ENCODE results near the gene LSM4.
"Not testable (repeated sequence)": the region's sequence is repeated elsewhere in the genome, so short reads cannot be mapped to it uniquely, and the experiment has no call there.

Gene LSM4

DNA sequence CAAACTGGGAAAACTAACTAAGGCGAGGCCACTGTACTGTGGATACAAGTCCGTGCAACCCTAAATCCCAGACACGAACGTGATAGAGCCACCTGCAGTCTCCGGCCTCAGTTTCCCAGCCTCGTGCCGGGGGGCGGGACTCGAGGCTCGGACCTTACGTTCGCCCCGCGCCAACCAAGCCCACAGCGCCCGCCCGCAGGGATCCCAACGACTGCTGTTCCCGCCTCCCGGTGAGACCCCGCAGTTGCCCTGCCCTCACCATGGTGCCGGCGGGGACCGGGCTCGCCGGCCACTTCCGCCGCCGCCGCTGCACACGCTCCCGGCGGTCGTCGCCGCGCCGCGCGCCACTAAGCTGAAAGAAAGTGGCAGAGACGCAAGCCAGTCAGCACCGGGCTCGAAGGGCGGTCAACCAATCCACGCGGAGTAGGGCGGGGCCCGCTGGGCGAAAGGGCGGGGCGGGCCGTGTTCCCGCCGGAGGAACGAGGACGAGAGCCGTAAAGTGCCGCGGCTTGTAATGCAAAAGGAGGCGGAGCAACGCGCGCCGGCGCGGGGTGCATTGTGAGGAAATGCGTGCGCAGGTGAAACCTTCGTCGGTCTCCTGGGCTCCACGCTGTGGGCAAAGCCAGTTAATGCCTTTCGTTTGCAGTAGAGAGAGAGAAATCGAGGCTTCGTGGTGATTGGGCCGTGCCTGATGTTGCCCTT, at the start of gene LSM4:
LSM4 (minus strand) TSS at position 318 of the 702 bp plus-strand sequence; CDS start at position 262, 56 bp downstream.
- DNase-seq (ENCODE audit: low read depth in 1 of 2, low spot score in 1 of 2) = peak; percentile 98 to 99

DNA sequence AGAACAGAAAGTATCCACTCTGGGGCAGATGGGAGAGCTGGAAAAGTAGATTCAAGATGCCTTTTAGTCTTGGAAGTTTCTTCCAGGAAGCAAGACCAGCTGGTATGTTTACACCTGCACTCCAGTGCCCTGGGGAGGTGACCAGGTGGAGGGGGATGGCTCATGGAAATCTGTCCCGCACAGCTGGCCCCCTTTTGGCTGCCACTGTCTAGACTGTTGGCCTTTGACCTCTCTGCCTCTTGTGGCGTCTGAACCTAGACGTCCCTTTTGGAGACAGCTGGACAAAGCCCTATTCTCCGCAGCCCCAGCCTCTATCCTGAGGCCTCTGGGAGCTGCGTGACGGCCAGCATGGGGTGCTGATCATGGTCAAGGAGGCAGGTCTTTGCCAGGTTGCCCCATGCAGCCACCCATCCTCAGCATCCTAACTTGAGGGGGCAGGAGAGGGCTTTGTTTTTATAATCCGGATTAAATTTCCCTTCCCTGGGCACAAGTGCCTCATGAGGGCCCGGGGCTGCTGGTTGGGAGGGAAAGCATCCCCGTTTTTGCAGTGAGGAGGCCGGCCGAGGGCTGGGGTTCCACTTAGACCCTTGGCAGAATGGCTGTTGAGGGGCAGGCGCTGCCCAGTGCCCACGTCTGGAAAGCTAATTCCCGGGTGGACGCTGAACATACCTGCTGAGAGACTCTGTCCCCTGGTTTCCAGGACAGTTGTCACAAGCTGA, 45.8 kb upstream of the LSM4 start:
- no peak for DNase-seq (ENCODE audit: low read depth in 1 of 2, low spot score in 1 of 2)

DNA sequence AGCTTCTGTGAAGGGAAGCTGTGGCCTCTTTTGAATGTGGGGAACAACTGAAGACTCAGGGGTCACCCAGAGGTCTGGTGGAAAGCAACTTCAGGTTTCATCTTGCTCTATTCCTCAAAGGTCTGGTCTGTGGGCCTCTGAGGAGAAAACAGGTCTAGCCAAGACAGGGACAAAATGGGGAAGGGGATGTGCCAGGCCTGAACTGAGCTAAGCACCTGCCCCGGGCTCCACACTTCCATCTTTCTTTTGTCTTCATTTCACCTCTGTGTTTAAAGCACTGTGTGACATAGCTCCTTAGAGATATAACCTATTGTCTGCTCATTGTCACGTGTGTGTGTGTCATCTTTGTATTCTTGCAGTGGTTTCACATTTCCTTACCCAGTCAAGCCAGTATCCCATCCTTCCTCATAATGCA, 43.2 kb upstream of the LSM4 start:
- DNase-seq (ENCODE audit: low read depth in 1 of 2, low spot score in 1 of 2) = no peak

DNA sequence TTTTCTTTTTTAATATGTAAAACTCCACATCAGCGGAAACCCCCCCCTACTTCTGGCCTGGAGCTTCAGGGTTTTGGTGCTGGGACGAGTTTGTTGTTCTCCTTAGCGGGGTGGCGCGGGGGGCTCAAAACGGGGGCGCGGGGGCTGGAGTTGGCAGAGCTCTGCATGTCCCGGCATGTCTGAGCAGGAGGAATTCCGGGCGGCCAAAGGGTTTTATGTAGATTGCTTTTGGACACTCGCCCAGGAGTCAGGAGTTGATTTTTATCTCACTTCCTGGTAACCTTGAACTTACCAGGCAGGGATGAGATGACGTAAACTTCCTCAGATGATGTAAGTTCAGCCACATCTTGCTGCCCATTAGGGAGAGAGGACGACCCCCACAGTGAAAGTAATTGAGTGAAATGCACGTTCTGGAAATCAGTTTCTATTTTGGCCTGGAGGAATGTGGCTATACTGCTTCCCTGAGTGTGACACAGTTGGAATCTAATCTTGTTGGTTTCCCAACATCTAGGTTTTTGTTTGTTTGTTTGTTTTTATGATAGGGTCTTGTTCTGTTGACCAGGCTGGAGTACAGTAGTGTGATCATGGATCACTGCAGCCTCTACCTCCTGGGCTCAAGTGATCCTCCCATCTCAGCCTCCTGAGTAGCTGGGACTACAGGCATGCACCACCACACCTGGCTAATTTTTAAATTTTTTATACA, 42.1 kb upstream of the LSM4 start:
- DNase-seq (ENCODE audit: low read depth in 1 of 2, low spot score in 1 of 2) = no peak

DNA sequence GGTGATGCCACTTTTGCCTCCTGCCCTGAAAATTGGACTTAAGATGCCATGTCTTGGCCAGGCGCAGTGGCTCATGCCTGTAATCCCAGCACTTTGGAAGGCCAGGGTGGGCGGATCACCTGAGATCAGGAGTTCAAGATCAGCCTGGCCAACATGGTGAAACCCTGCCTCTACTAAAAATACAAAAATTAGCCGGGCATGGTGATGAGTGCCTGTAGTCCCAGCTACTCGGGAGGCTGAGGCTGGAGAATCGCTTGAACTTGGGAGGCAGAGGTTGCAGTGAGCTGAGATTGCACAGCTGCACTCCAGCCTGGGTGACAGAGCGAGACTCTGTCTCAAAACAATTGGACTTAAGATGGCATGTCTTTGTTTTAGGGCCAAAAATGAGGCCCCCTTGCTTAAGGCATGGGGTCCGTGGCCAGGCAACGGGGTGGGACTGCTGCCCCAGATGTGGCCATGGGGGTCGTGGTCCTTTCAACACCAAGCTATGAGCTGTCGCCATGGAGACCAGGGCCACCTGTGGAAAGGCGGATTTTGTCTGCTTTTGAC, 41.5 kb upstream of the LSM4 start:
- DNase-seq (ENCODE audit: low read depth in 1 of 2, low spot score in 1 of 2) = not testable (repeated sequence)

DNA sequence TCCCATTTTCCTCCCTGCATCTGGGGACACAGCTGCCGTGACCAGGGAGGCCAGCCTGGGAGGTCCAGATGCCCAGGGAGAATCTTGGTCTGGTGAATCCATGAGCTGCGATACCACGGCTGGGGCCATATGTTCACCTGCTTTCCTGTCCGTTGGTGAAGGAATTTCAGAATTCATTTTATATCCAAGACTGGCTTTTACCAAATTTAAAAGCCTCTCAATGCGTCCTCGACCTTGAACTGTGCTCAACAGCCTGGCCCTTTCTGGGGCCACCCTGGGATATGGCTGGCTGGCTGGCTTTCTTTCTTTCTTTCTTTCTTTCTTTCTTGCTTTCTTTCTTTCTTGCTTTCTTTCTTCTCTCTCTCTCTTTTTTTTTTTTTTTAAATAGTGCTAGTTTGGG, 40.9 kb upstream of the LSM4 start:
- DNase-seq (ENCODE audit: low read depth in 1 of 2, low spot score in 1 of 2) = no peak

DNA sequence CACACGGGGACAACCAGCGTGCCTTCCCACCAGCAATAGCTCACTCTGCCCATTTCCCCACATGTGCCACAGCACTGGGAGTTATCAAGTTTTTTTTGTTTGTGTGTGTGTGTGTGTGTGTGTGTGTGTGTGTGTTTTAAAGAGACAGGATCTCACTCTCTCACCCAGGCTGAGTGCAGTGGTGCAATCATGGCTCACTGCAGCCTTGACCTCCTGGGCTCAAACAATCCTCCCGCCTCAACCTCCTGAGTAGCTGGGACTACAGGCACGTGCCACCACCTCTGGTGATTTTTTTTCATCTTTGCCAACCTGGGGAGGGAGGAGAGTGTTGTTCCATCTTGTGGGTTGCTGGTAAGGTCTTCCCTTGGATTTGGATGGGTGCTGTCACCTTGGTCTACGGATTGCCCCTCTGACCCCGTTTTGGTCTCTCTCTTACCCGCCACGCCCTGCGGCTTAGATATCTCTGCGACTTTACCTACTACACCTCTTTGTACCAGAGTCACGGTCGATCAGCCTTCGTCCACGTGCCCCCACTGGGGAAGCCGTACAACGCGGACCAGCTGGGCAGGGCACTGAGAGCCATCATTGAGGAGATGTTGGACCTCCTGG, 40.2 kb upstream of the LSM4 start:
- no peak for DNase-seq (ENCODE audit: low read depth in 1 of 2, low spot score in 1 of 2)

DNA sequence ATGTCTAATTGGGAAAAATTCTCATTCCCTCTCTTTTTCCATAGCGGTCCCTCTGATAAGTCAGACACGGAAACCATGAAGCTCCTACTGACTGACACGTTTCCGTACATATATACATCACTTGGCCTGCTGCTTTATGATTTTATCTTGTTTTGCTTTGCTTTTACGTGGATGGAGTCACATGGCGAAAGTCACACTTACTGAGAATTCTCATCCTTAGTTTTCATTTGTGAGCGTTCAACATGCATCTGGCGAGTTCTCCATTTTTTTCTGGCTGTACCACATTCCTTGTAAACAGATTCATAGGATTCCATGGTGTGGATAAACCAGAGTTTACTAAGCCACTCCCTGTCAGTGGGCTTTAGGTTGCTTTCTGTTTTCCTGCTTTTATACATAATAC, 38.8 kb upstream of the LSM4 start:
- no peak for DNase-seq (ENCODE audit: low read depth in 1 of 2, low spot score in 1 of 2)

DNA sequence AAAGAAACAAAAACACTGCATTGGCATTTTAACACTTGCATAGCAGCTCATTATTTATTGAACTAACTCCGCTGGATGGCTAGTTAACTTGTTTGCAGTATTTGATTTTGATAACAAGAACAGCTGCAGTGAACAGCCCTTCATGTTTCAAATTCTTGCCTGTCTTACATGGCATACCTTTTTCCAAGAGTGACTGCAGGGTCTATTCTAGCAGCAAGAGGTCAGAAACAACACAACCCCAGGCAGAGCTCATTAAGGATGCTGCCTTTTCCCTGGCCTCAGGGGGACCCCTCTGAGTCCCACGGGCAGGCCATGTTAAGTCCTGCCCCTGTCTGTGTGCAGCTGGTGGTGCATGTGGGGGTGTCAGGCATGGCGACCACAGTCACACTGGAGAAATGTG, 34.2 kb upstream of the LSM4 start:
- DNase-seq (ENCODE audit: low read depth in 1 of 2, low spot score in 1 of 2) = no peak

DNA sequence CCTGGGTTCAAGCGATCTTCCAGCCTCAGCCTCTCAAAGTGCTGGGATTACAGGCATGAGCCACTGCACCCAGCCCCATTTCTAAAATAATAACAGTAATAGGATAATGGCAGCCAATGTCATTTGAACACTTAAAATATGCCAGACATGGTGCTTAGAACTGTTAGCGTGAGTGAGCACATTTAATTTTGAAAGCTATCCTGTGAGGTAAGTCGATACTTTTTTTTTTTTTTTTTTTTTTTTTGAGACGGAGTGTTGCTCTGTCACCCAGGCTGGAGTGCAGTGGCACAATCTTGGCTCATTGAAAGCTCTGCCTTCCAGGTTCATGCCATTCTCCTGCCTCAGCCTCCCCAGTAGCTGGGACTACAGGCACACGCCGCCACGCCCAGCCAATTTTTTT, 31.9 kb upstream of the LSM4 start:
- not testable (repeated sequence) for DNase-seq (ENCODE audit: low read depth in 1 of 2, low spot score in 1 of 2)

DNA sequence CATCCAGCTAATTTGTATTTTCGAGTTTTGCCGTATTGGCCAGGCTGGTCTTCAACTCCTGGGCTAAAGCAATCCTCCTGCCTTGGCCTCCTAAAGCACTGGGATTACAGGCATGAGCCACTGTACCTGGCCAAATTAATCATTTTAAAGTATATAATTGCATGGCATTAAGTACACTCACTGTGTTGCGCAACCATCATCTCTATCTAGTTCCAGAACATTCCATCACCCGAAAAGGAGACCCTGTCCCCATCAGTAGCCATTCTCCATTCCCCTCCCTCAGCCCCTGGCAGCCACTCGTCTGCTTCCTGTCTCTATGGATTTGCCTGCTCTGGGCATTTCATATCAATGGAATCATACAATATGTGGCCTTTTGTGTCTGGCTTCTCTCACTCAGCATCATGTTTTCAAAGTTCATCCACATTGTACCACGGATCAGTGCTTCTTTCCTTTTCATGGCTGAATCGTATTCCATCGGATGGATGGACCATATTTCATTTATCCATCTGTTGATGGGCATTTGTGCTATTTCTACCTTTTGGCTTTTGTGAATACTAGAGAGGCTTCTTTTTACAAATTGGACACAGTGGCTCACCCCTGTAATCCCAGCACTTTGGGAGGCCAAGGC, 30.6 kb upstream of the LSM4 start:
- DNase-seq (ENCODE audit: low read depth in 1 of 2, low spot score in 1 of 2) = no peak

DNA sequence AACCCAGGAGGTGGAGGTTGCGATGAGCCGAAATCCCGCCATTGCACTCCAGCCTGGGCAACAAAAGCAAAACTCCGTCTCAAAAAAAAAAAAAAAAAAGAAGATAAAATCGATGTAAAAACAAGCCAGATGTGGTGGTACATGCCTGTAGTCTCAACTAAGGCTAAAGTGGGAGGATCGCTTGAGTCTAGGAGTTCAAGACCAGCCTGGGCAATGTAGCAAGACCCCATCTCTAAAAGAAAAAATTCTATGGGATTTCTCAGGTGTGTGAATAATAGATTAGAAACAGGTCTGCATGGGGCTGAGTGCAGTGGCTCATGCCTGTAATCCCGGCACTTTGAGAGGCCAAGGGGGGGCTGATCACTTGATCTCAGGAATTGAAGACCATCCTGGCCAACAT, 28.7 kb upstream of the LSM4 start:
- DNase-seq (ENCODE audit: low read depth in 1 of 2, low spot score in 1 of 2) = no peak

DNA sequence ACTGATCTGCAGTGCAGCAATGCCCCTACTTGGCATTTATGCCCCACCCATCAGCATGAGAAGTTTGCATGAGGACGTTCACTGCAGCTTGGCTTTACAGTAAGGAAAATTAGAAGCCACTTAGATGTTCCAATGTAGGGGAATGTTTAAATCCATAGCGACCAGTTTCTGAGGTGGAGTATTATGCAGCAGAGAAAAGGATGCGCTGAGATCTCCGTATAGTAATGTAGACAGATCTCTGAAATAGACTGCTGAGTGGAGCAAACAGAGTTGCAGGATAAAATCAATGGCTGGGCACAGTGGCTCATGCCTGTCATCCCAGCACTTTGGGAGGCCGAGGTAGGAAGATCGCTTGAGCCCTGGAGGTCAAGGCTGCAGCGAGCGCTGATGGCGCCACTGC, 27.6 kb upstream of the LSM4 start:
- no peak for DNase-seq (ENCODE audit: low read depth in 1 of 2, low spot score in 1 of 2)

DNA sequence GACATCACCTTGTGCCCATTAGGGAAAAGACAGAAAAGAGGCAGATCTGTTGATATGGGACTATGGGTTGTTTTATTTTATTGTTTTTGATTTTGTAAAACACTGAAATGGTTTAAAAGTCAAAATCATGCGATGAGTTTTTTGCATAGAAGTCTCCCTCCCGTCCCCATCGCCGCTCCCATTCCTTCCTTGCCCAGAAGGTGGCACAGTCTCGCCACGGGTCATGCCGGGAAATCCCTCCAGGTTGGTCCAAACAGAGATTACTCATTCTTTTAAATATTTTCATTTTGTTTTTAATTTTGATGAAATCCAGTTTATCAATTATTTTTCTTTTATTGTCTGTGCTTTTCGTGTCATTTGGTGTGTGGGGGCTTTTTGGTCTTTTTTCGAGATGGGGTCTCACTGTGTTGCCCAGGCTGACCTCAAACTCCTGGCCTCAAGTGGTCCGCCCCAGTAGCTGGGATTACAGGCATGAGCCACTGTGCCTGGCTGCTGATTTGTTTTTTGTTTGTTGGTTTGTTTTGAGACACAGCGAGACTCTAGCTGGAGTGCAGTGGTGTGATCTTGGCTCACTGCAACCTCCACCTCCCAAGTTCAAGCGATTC, 26.8 kb upstream of the LSM4 start:
- no peak for DNase-seq (ENCODE audit: low read depth in 1 of 2, low spot score in 1 of 2)

DNA sequence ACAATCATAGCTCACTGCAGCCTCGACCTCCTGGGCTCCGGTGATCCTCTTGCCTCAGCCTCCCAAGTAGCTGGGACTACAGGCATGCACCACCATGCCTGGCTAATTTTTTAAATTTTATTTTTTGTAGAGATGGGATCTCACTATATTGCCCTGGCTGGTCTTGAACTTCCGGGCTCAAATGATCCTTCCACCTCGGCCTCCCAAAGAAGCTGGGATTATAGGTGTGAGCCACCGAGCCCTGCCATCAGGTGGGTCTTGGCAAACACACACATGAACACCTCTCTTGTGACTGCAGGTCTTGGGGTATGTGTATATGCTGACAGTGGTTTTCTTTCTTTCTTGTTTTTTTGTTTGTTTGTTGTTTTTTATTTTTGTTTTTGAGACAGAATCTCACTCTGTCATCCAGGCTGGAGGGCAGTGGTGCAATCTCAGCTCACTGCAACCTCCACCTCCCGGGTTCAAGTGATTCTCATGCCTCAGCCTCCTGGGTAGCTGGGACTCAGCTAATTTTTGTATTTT, 26.0 kb upstream of the LSM4 start:
- not testable (repeated sequence) for DNase-seq (ENCODE audit: low read depth in 1 of 2, low spot score in 1 of 2)

DNA sequence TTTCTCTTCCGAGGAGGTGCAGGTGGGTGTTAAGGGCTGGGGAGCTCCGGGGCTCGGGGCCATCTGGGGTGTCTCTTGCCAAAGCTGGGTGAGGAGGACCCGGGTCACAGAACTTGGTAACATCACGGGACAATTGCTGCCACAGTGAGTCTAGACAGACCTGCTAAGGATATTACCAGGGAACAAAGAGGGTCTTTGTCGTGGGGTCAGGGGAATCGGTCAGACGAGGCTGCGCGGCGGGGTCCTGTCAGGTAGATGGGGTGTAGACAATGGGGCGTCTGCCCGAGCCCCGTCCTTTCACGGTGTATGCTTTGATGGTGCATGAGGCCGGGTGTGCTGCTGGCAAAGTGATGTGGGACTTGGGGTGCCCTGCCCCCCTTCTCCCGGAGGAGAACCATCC, 25.3 kb upstream of the LSM4 start:
- DNase-seq (ENCODE audit: low read depth in 1 of 2, low spot score in 1 of 2) = no peak

DNA sequence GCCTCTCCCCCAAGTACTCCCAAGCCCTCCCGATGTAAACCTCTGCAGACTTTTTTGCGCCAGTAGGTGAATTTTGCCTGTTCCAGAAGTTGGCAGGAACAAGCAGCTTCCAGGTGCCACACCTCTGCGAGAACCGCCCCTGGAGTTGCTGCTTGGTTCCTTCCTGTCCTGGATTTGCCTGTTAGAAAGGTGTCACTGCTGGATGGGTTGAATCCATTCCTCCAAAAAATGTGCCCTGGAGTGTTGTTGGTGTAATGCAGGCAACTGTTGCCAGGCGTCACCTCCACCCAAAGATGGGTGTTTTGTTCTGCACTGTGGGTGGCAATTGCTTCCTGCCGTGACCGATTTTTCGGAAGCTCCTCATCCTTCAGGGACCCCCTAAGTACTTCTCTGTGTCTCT, 23.2 kb upstream of the LSM4 start:
- DNase-seq (ENCODE audit: low read depth in 1 of 2, low spot score in 1 of 2) = no peak

DNA sequence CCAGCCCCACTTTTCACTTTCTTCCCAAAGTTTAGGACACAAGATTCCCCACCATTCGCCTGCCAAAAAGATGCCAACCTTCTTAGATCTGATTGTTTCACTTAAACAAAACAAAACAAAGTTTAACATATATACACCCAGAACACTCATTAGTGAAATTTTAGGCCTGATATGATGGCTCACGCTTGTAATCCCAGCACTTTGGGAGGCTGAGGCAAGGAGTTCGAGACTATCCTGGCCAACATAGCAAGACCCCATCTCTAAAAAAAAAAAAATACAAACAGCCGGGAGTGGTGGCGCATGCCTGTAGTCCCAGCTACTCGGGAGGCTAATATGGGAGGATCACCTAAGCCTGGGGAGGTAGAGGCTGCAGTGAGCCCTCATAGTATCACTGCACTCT, 22.4 kb upstream of the LSM4 start:
- no peak for DNase-seq (ENCODE audit: low read depth in 1 of 2, low spot score in 1 of 2)

DNA sequence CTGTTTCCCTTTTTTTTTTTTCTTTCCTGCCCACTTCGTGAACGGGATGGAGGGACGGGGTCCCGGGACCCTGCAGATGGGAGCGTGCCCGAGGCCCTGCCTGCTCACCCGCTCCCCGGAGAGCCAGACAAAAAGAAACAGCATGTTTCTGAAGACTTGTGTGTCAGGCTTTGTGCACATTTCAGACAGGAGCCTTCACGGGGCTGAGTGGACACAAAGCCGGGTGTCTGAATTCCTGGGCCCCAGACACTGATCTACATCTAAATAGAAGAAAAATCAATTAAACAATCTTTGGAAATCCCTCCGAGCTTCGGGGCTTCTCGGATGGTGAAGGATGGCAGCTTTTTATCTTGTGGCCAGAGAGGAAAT, 21.7 kb upstream of the LSM4 start:
- no peak for DNase-seq (ENCODE audit: low read depth in 1 of 2, low spot score in 1 of 2)

DNA sequence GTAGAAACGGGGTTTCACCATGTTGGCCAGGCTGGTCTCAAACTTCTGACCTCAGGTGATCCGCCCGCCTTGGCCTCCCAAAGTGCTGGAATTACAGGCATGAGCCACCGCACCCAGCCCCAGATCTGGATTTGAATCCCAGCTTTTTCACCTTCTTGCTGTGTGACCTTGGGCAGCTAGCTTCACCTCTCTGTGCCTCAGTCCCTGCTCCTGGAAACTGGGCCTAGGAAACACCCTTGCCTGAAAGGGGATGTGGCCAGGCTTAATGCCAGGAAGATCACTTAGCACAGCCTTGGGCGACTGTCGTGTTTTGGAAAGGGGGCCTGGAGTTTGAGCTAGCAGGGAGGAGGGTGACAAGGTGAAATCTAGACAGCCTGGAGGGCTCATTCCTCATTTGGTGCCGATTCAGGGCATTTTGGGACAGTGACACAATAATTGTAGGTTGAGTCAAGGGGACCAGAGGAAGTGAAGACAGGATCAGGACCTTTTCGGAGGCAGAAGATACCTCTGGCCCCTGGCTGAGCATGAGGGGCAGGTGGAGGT, 19.3 kb upstream of the LSM4 start:
- DNase-seq (ENCODE audit: low read depth in 1 of 2, low spot score in 1 of 2) = no peak

All from stimulated activated CD4-positive, alpha-beta T cell treated with anti-CD3 and anti-CD28 coated beads, Interleukin-15, amount 100 ng/mL, for 1 hour (primary cell).